Measurements from ENCODE around the gene R3HDM4. TPM values are rescaled to one million over a fixed set of nuclear protein-coding genes. Genes with fewer than 3 reads are reported as not detected.

The R3HDM4 gene
- total and polyA plus RNA-seq, 9 of the 15 experiments (the other 6 are each of a cell fraction or from before 2014, with no cell fraction given), result 3.2 to 154 (median 59.0) TPM

DNA sequence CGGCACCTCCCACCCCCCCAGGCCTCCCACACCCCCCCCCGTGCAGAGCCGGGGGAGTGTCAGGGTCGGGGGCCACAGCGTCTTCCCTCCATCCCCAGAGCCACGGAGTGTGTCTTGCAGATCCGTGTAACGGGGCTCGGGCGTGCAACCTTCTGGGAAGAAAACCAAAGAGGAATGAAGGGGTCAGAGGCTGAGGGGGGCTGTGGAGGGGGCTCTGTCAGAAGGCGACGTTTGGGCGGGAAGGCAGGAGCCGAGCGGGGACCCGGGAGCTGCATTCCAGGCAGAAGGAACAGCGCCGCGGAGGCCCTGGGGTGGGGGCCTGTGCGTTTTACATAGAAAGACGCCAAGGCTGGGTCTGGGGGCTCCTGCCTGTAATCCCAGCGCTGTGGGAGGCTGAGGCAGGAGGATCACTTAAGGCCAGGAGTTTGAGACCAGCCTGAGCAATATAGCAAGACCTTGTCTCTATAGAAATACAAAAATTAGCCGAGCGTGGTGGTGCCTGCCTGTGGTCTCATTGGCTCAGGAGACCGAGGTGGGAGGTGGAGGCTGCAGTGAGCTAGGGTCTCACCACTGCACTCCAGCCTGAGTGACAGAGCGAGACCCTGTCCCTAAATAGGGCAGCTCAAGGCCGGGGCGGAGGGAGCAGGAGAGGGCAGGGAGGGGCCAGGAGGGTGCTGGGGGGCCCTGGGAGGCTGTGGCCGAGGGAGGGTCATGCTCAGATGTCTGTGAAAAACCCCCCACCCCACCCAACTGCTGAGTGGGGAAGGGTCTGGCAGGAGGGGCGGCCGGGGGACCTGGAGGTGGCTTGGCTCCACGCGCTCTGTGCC lies 40.6 kb upstream of the R3HDM4 start:
- peaks cover 51 to 88% of the 10 kb centered on the region in 2 experiments for H3K4me1 ChIP-seq (replicated peaks in 1 of 2; ENCODE audit: control insufficient read depth in 2 of 2, insufficient read depth in 2 of 2, low read length in 2 of 2)
- 13% methylated on average over 24 of the region's 33 CpGs for WGBS (ENCODE audit: insufficient coverage, low coverage, missing lambda C conversion rate)
- peak in 2 of 4 experiments; percentile 46 to 77 for DNase-seq (ENCODE audit: extremely low read depth in 1 of 4, low spot score in 3 of 4)
- H2AFZ ChIP-seq (ENCODE audit: low read depth, low read length), result peak overlapping the region; percentile 33; the same call in 1 of the 2 replicates
- peaks cover 78% of the 10 kb centered on the region for H3K79me2 ChIP-seq (ENCODE audit: control insufficient read depth, insufficient read depth, low read length)
- peak overlapping the region; percentile 59 to 76 for H3K9ac ChIP-seq (ENCODE audit: insufficient read depth in 1 of 2, low read depth in 2 of 2, low read length in 2 of 2)
- BruUV-seq (replicated peaks), result no TSS peak
- no peaks in the 10 kb centered on the region for H3K27me3 ChIP-seq (ENCODE audit: control insufficient read depth in 2 of 2, insufficient read depth in 2 of 2, low read length in 2 of 2)
- in situ Hi-C loops (cut with MboI), result no loop called here
- no peaks in the 10 kb centered on the region for H3K9me3 ChIP-seq (replicated peaks; ENCODE audit: control insufficient read depth, insufficient read depth, low read depth, low read length)
- intact Hi-C loops (cut with micrococcal nuclease), result loop anchor here (2.0 kb wide), 1 partner anchor 29 kb away; no protein-coding TSS in a partner anchor
- ChIA-PET POLR2A (interaction anchor here (0.6 to 1.3 kb wide), 4 partner anchors 8 to 1108 kb away, joined by 3 to 8 read pairs (median 4); no protein-coding TSS in a partner anchor), CTCF (ENCODE audit: low intra/inter-chr PET ratio) (interaction anchor here (0.6 kb wide), 1 partner anchor 35 kb away, joined by 3 read pairs; no protein-coding TSS in a partner anchor)
- H3K36me3 ChIP-seq (ENCODE audit: control insufficient read depth, insufficient read depth, low read length), result peaks cover 14% of the 10 kb centered on the region; the same call in 1 of the 3 replicates
- H3K27ac ChIP-seq (ENCODE audit: extremely low read depth, low read depth, low read length), result peak overlapping the region; percentile 96
- peak; percentile 44 for FAIRE-seq
- H3K9me1 ChIP-seq (ENCODE audit: control insufficient read depth, insufficient read depth, low read length), result no peaks in the 10 kb centered on the region
- ATAC-seq, result peak; percentile 38
- H3K4me2 ChIP-seq (ENCODE audit: insufficient read depth, low read length), result peak overlapping the region; percentile 64
- H4K20me1 ChIP-seq (replicated peaks; ENCODE audit: control insufficient read depth, insufficient read depth, low read length), result no peaks in the 10 kb centered on the region
- peak overlapping the region; percentile 28 for H3K4me3 ChIP-seq
- TF ChIP-seq, protein P1, sequence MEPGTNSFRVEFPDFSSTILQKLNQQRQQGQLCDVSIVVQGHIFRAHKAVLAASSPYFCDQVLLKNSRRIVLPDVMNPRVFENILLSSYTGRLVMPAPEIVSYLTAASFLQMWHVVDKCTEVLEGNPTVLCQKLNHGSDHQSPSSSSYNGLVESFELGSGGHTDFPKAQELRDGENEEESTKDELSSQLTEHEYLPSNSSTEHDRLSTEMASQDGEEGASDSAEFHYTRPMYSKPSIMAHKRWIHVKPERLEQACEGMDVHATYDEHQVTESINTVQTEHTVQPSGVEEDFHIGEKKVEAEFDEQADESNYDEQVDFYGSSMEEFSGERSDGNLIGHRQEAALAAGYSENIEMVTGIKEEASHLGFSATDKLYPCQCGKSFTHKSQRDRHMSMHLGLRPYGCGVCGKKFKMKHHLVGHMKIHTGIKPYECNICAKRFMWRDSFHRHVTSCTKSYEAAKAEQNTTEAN (CRISPR knock-in tag; IDR thresholded peaks at IDR 0.05), result no peak
- TF ChIP-seq CHCHD3 (CRISPR knock-in tag; IDR thresholded peaks at IDR 0.05), result no peak
- peak; percentile 3 for TF ChIP-seq ZBTB7A (IDR thresholded peaks at IDR 0.05; ENCODE audit: borderline replicate concordance, control insufficient read depth, low read depth, low read length)
- no peak; the same call in 1 of the 2 replicates for TF ChIP-seq NFRKB (IDR thresholded peaks at IDR 0.05; ENCODE audit: low read depth)
- TF ChIP-seq STAG1 (CRISPR knock-in tag; IDR thresholded peaks at IDR 0.05; ENCODE audit: borderline replicate concordance), result no peak
- no peak for TF ChIP-seq KDM5B (IDR thresholded peaks at IDR 0.05; ENCODE audit: insufficient replicate concordance, low read depth, low read length)
- 0 out of 2 replicates have a peak, but pooled peaks have one; percentile 12 for TF ChIP-seq TEAD4 (IDR thresholded peaks at IDR 0.05; ENCODE audit: low read length)
- no peak for TF ChIP-seq TEAD4 (CRISPR knock-in tag; IDR thresholded peaks at IDR 0.05; ENCODE audit: borderline replicate concordance)
- TF ChIP-seq, protein P2, sequence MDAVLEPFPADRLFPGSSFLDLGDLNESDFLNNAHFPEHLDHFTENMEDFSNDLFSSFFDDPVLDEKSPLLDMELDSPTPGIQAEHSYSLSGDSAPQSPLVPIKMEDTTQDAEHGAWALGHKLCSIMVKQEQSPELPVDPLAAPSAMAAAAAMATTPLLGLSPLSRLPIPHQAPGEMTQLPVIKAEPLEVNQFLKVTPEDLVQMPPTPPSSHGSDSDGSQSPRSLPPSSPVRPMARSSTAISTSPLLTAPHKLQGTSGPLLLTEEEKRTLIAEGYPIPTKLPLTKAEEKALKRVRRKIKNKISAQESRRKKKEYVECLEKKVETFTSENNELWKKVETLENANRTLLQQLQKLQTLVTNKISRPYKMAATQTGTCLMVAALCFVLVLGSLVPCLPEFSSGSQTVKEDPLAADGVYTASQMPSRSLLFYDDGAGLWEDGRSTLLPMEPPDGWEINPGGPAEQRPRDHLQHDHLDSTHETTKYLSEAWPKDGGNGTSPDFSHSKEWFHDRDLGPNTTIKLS (IDR thresholded peaks at IDR 0.05; ENCODE audit: borderline replicate concordance, low read depth), result no peak
- no peak for TF ChIP-seq ARHGAP35 (IDR thresholded peaks at IDR 0.05; ENCODE audit: partially characterized antibody)
- 0 out of 2 replicates have a peak, but pooled peaks have one; percentile 26 for TF ChIP-seq ETV5 (CRISPR knock-in tag; IDR thresholded peaks at IDR 0.05; ENCODE audit: low read depth)
- TF ChIP-seq CREM (IDR thresholded peaks at IDR 0.05; ENCODE audit: low read depth), result no peak
- TF ChIP-seq, protein P3, sequence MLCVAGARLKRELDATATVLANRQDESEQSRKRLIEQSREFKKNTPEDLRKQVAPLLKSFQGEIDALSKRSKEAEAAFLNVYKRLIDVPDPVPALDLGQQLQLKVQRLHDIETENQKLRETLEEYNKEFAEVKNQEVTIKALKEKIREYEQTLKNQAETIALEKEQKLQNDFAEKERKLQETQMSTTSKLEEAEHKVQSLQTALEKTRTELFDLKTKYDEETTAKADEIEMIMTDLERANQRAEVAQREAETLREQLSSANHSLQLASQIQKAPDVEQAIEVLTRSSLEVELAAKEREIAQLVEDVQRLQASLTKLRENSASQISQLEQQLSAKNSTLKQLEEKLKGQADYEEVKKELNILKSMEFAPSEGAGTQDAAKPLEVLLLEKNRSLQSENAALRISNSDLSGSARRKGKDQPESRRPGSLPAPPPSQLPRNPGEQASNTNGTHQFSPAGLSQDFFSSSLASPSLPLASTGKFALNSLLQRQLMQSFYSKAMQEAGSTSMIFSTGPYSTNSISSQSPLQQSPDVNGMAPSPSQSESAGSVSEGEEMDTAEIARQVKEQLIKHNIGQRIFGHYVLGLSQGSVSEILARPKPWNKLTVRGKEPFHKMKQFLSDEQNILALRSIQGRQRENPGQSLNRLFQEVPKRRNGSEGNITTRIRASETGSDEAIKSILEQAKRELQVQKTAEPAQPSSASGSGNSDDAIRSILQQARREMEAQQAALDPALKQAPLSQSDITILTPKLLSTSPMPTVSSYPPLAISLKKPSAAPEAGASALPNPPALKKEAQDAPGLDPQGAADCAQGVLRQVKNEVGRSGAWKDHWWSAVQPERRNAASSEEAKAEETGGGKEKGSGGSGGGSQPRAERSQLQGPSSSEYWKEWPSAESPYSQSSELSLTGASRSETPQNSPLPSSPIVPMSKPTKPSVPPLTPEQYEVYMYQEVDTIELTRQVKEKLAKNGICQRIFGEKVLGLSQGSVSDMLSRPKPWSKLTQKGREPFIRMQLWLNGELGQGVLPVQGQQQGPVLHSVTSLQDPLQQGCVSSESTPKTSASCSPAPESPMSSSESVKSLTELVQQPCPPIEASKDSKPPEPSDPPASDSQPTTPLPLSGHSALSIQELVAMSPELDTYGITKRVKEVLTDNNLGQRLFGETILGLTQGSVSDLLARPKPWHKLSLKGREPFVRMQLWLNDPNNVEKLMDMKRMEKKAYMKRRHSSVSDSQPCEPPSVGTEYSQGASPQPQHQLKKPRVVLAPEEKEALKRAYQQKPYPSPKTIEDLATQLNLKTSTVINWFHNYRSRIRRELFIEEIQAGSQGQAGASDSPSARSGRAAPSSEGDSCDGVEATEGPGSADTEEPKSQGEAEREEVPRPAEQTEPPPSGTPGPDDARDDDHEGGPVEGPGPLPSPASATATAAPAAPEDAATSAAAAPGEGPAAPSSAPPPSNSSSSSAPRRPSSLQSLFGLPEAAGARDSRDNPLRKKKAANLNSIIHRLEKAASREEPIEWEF (CRISPR knock-in tag; IDR thresholded peaks at IDR 0.05), result no peak

Measured in K562 (cell line).